Epithelial cell of esophagus (primary cell): ENCODE data around the gene FAM234A.

Experiments
- DNase-seq: peaks from one replicate; pipeline ENCODE4 v3.0.0; 2010; ENCODE audit warnings: low read depth
- H3K4me3 ChIP-seq: 2 replicates; pipeline ENCODE4 v1.5.1; 2011; ENCODE audit warnings: mild to moderate bottlenecking, low read length, control low read depth
- CTCF ChIP-seq: IDR thresholded peaks from 2 replicates; pipeline ENCODE4 v1.5.1; 2011; ENCODE audit warnings: low read depth, mild to moderate bottlenecking, low read length, control low read depth, inconsistent platforms; ENCODE audit not compliant: insufficient read depth; ENCODE audit errors: missing control alignments

FAM234A gene

DNA sequence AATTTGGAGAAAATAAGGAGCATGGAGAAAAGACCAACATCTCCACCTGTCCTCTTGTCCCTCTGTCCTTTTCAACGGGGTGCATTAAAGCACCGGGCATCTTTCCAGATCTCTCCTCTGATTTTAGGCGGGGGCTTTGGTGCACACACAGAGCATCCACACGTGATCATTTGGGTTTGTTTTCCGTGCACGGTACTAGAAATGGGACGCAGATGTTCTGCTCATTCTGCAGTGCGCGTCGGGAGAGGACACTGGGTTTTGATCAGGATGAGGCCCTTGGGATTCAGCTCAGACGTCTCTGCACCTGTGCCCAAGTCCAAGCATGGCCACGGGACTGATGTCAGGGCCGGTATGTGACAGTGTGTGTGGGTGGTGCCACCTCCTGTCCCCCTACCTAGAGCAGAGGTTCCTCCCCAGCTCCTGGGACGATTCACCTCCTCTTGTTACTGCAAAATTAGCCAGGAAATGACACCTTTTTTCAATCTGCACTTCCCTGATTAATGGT lies 80.2 kb downstream of the FAM234A start:
- TF ChIP-seq CTCF: no peak
- no peak for DNase-seq
- no peak overlapping the region for H3K4me3 ChIP-seq
